ENCODE measurements around the gene B4GALT2. TPM values are rescaled to one million over a fixed set of nuclear protein-coding genes. Genes with fewer than 3 reads are reported as not detected.

The B4GALT2 gene
- total RNA-seq, 1 experiment from 2014 or later: 76.8 TPM

DNA sequence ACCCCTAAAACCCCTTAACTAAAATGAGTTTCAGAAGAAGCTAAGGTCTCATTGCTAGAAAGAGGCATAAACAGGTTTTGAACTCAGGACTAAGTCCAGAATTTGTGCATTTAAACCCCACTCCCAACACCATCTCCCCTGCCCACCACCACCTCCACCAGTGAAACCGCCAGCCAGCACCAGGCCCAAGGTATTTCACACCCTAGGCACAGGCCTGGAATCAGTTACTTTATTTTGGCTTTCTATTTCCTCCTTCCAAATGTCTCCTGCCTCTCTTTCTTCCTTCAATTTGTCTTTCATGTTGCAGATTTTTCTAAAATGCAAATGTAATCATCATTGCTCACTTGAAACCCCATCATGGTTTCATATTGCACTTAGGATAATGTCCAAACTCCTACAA lies 34.1 kb upstream of the B4GALT2 start:
- H2AFZ ChIP-seq (ENCODE audit: low read depth, low read length, poor library complexity, severe bottlenecking): no peak overlapping the region
- BruUV-seq (replicated peaks): no TSS peak
- no peak for ATAC-seq
- H3K9me2 ChIP-seq (ENCODE audit: insufficient read depth): no peaks in the 10 kb centered on the region
- no peak overlapping the region for H3K9ac ChIP-seq (ENCODE audit: low read length)
- 0 out of 4 replicates have a peak, but pooled peaks cover 0 to under 1% of the 10 kb centered on the region in 2 experiments for H3K36me3 ChIP-seq (ENCODE audit: control insufficient read depth in 1 of 2, insufficient read depth in 2 of 2, low read length in 2 of 2)
- no peaks in the 10 kb centered on the region for H4K20me1 ChIP-seq (ENCODE audit: insufficient read depth)
- ChIA-PET RAD21 (ENCODE audit: low non-redundant PET in 1 of 2, low total read pairs in 2 of 2, uncharacterized antibody in 2 of 2, unreplicated experiment in 2 of 2) (interaction anchor here (1.9 to 2.0 kb wide), 2 partner anchors 10 to 181 kb away, joined by 4 to 10 read pairs; partner anchors contain the start of gene ARTN (in 1 of the 2)), CTCF (interaction anchor here (3.3 to 9.8 kb wide), 2 partner anchors 12 to 181 kb away, joined by 24 to 130 read pairs; partner anchors contain the start of gene ARTN), POLR2A (no interaction called here)
- no peak overlapping the region for H3K27ac ChIP-seq (ENCODE audit: low read depth, low read length)
- H3K4me1 ChIP-seq (ENCODE audit: control insufficient read depth in 1 of 2, insufficient read depth in 2 of 2, low read length in 2 of 2): peaks cover 10 to 27% of the 10 kb centered on the region in 2 experiments; a peak in 3 of 4 replicates
- intact Hi-C loops (cut with micrococcal nuclease): no loop called here
- no peaks in the 10 kb centered on the region for H3K9me3 ChIP-seq (ENCODE audit: control insufficient read depth in 1 of 2, insufficient read depth in 1 of 2, low read depth in 1 of 2, low read length in 2 of 2)
- no peak for DNase-seq (ENCODE audit: low read depth, low spot score)
- no peak for TF ChIP-seq SP1 (IDR thresholded peaks at IDR 0.05; ENCODE audit: low read depth)
- no peak for TF ChIP-seq EGR1 (IDR thresholded peaks at IDR 0.05; ENCODE audit: low read depth)
- TF ChIP-seq CEBPB (IDR thresholded peaks at IDR 0.05; ENCODE audit: low read depth): no peak
- TF ChIP-seq, protein P1, sequence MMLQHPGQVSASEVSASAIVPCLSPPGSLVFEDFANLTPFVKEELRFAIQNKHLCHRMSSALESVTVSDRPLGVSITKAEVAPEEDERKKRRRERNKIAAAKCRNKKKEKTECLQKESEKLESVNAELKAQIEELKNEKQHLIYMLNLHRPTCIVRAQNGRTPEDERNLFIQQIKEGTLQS (IDR thresholded peaks at IDR 0.05): no peak
- no peak for TF ChIP-seq EZH2phosphoT487 (IDR thresholded peaks at IDR 0.05; ENCODE audit: borderline replicate concordance)
- no peak for TF ChIP-seq ZFX (IDR thresholded peaks at IDR 0.05)
- TF ChIP-seq POLR2AphosphoS5 (IDR thresholded peaks at IDR 0.05; ENCODE audit: low read depth, low read length): no peak
- TF ChIP-seq SIN3A (IDR thresholded peaks at IDR 0.05; ENCODE audit: low read depth): no peak
- peak overlapping the region; percentile 23; the same call in 1 of the 2 replicates for H3K4me2 ChIP-seq (ENCODE audit: low read length)
- H3K4me3 ChIP-seq (replicated peaks in 1 of 2; ENCODE audit: low read depth in 1 of 2, low read length in 2 of 2): no peak overlapping the region
- H3K27me3 ChIP-seq (ENCODE audit: insufficient read depth, low read length): no peaks in the 10 kb centered on the region
- peaks cover 11% of the 10 kb centered on the region for H3K79me2 ChIP-seq (ENCODE audit: insufficient read depth, low read length)

DNA sequence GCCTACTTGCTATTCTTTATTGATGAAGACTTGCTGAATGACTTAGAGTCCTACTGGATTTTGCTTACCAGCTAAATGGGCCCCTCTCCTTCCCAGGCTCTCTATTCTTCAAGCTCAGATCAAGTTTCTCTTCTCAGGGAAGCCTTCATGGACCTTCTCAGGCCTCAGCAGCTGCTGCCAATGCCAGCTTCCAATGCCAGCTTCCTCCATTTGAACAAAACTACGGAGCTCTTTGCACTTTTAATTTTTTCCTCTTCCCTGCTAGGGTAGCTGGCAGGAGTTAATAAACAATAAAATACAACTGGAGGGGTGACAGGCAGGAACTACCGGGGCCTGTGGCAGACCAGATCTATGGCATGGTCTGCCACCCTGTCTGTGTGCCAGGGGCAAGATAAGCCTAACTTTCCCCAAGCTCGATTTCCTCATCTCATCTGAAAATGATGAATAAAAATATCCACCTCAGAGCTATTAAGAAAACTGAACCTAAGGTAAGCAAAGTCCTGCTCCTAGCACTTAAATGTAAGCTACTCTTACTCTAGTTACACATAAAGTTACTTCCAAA lies 33.3 kb upstream of the B4GALT2 start:
- H3K9me2 ChIP-seq (ENCODE audit: insufficient read depth): no peaks in the 10 kb centered on the region
- BruUV-seq (replicated peaks): TSS peak; percentile 88
- no peak for DNase-seq (ENCODE audit: low read depth, low spot score)
- H3K4me3 ChIP-seq (replicated peaks in 1 of 2; ENCODE audit: low read depth in 1 of 2, low read length in 2 of 2): peak overlapping the region; percentile 77 to 97
- ATAC-seq: no peak
- H3K36me3 ChIP-seq (ENCODE audit: control insufficient read depth in 1 of 2, insufficient read depth in 2 of 2, low read length in 2 of 2): 0 out of 4 replicates have a peak, but pooled peaks cover 0 to 3% of the 10 kb centered on the region in 2 experiments
- CTCF ChIA-PET: interaction anchor here (1.1 to 9.8 kb wide), 4 partner anchors 13 to 182 kb away, joined by 3 to 130 read pairs (median 14); partner anchors contain the start of gene ARTN
- peak overlapping the region; percentile 96 for H3K4me2 ChIP-seq (ENCODE audit: low read length)
- H3K27me3 ChIP-seq (ENCODE audit: insufficient read depth, low read length): no peaks in the 10 kb centered on the region
- intact Hi-C loops (cut with micrococcal nuclease): loop anchor here (1.0 kb wide), 1 partner anchor 182 kb away; no protein-coding TSS in a partner anchor
- no peaks in the 10 kb centered on the region for H4K20me1 ChIP-seq (ENCODE audit: insufficient read depth)
- H3K79me2 ChIP-seq (ENCODE audit: insufficient read depth, low read length): peaks cover 11% of the 10 kb centered on the region
- peak overlapping the region; percentile 37 for H2AFZ ChIP-seq (ENCODE audit: low read depth, low read length, poor library complexity, severe bottlenecking)
- H3K4me1 ChIP-seq (ENCODE audit: control insufficient read depth in 1 of 2, insufficient read depth in 2 of 2, low read length in 2 of 2): peaks cover 10 to 23% of the 10 kb centered on the region in 2 experiments; a peak in 3 of 4 replicates
- RAD21 ChIA-PET (ENCODE audit: low non-redundant PET in 1 of 2, low total read pairs in 2 of 2, uncharacterized antibody in 2 of 2, unreplicated experiment in 2 of 2): interaction anchor here (1.2 to 2.0 kb wide), 3 partner anchors 11 to 182 kb away, joined by 4 to 10 read pairs (median 9); partner anchors contain the start of gene ARTN (in 2 of the 2)
- no peaks in the 10 kb centered on the region for H3K9me3 ChIP-seq (ENCODE audit: control insufficient read depth in 1 of 2, insufficient read depth in 1 of 2, low read depth in 1 of 2, low read length in 2 of 2)
- peak overlapping the region; percentile 88 for H3K27ac ChIP-seq (ENCODE audit: low read depth, low read length)
- POLR2A ChIA-PET: interaction anchor here (0.6 to 0.8 kb wide), 4 partner anchors 8 to 186 kb away, joined by 3 read pairs; no protein-coding TSS in a partner anchor
- H3K9ac ChIP-seq (ENCODE audit: low read length): peak overlapping the region; percentile 76
- TF ChIP-seq POLR2A (IDR thresholded peaks at IDR 0.05; ENCODE audit: borderline replicate concordance, extremely low read depth, insufficient read depth, insufficient read length) (no peak), TCF7L2 (IDR thresholded peaks at IDR 0.05; ENCODE audit: borderline replicate concordance, extremely low read depth, insufficient read depth, insufficient read length) (no peak), ELF1 (IDR thresholded peaks at IDR 0.05; ENCODE audit: borderline replicate concordance, low read depth) (no peak), ZNF274 (IDR thresholded peaks at IDR 0.05; ENCODE audit: low read depth, low read length) (no peak), EGR1 (IDR thresholded peaks at IDR 0.05; ENCODE audit: low read depth) (no peak), POLR2AphosphoS5 (IDR thresholded peaks at IDR 0.05; ENCODE audit: low read depth, low read length) (no peak), SP1 (IDR thresholded peaks at IDR 0.05; ENCODE audit: low read depth) (no peak)
- TF ChIP-seq, protein P1 (IDR thresholded peaks at IDR 0.05): no peak
- TF ChIP-seq, protein P2, sequence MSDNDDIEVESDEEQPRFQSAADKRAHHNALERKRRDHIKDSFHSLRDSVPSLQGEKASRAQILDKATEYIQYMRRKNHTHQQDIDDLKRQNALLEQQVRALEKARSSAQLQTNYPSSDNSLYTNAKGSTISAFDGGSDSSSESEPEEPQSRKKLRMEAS (IDR thresholded peaks at IDR 0.05): no peak
- TF ChIP-seq, protein P3, sequence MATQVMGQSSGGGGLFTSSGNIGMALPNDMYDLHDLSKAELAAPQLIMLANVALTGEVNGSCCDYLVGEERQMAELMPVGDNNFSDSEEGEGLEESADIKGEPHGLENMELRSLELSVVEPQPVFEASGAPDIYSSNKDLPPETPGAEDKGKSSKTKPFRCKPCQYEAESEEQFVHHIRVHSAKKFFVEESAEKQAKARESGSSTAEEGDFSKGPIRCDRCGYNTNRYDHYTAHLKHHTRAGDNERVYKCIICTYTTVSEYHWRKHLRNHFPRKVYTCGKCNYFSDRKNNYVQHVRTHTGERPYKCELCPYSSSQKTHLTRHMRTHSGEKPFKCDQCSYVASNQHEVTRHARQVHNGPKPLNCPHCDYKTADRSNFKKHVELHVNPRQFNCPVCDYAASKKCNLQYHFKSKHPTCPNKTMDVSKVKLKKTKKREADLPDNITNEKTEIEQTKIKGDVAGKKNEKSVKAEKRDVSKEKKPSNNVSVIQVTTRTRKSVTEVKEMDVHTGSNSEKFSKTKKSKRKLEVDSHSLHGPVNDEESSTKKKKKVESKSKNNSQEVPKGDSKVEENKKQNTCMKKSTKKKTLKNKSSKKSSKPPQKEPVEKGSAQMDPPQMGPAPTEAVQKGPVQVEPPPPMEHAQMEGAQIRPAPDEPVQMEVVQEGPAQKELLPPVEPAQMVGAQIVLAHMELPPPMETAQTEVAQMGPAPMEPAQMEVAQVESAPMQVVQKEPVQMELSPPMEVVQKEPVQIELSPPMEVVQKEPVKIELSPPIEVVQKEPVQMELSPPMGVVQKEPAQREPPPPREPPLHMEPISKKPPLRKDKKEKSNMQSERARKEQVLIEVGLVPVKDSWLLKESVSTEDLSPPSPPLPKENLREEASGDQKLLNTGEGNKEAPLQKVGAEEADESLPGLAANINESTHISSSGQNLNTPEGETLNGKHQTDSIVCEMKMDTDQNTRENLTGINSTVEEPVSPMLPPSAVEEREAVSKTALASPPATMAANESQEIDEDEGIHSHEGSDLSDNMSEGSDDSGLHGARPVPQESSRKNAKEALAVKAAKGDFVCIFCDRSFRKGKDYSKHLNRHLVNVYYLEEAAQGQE (IDR thresholded peaks at IDR 0.05; ENCODE audit: low read depth): no peak

Measured in HCT116 (cell line).